Islet precursor cell (in vitro differentiated cells): Measurements from ENCODE around the gene PKDCC.

Source experiments
- DNase-seq: peaks from one replicate; pipeline ENCODE4 v3.0.0-alpha.2; 2018

The PKDCC gene

GRCh38 chr2:42047488-42048298 lies at the start of gene PKDCC:
Gene PKDCC (plus strand): TSS chr2:42048021. CDS start chr2:42048200, 179 bp downstream.
- peak; percentile 92 for DNase-seq

DNA sequence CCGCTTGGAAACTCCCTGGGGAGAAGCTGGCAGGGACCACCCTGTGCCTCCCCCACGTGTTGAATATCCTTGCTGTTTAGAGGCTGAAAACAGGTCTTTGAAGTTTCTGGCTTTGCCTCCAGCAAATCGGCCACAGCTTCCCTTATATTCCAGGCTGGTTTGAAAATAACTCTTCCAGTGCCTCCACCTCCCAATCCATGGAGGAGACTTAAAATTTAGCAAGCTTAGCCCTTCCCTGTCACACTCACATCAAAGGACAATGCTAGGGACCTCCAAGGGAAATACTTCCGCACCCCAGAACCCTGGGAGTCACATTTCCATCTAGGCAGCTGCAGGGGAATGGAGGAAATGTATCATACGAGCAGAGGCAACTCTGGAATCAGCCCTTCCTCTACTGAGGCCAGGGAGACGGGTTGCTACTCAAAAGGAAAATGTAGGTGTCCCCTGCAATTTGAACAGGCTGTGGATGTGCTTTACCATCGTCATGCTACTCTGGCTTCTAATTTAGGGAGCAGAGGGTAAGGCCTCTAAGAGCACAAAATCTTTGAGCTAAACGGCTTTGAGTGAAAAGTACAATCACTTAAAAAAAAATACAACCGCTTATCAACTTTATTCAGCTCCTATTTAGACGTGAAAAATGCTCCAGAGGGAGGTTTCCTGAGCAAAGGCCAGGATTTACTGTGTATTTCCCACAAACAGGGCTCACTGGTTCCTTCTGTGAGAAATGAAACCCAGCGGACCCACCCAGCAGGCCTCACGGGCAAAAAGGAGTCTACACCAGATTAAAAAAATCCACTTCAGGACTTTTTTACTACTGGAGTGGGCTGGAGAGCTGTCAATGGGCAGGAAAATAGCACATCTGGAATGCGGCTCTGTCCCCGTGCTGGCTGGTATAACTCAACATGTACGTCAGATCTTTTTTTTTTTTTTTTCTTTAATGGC lies 49.4 kb upstream of the PKDCC start:
- DNase-seq, result peak; percentile 30

- DNase-seq, result no peak
Observed at GRCh38 chr2:41999128-41999480, 48.7 kb upstream of the PKDCC start.

DNA sequence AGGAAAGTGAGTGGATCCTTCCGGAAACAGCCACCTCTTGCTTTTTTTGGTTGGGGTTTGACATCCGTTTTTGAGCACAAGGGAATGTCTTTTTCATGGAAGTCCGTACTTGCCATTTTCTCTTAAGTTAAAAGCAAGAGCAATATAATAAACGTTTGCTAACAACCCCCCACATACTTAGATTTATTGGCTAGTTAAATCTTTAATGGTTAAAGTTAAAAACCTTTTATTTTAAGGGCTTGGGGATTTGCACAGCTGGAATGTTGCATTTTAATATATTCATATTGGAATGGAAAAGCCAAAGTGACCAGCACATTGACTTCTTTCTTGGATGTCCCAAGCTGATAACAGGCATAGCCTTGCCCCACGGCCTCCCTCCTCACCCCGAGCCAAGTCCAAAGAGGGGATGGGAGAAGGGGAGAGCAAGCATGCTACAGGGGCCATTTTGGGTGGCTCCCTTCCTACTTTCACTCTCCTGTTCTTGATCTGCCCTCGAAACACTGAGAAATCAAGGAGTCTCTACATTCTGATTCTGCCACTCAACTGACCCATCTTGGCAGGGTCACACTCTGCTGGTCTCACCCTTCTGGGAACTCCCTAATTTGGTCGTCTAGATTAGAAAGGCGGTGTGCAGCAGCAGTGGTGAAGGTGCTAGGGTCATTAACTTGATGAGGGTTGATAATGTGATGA lies 48.1 kb upstream of the PKDCC start:
- peak; percentile 19 for DNase-seq

DNA sequence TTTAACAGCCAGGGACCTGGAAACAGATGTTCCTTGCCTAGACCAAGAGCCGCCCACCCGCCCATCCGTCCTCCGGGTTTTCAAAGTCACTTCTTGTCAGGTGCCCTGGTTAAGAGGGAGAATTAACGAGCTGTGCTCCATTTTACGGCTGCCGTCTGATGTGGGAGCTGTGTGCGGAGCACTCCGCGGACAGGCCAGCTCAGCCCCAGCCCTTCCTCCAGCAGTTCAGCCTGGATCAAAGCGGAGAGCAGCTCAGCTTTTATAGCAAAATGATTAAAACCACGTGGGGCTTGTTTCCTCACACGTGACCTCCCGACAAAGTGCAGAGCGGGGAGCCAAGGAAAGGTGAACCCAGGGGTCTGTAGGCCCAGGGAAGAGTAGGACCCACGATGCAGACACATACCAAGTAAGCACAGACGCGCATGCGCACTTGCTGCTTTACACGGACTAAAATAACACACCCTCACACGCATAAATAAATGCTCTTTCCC lies 46.1 kb upstream of the PKDCC start:
- DNase-seq, result peak; percentile 68

DNA sequence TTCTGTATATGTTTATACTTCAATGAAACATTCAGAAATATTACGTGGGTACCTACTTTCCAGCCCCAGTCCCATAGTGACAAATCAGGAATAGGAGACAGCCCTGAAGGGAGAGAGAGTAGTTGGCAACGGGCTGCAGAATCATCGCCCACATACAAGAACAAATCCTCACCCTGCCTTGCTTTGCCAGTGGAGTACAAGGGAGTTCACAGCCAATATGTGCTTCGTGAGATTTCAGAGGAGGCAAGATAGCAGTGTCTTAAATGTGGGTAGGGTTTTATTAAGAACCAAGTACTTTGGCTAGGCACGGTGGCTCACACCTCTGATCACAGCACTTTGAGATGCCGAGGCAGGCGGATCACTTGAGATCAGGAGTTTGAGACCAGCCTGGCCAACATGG lies 40.3 kb upstream of the PKDCC start:
- DNase-seq, result peak; percentile 7

GRCh38 chr2:42008241-42008921 lies 39.4 kb upstream of the PKDCC start:
- peak; percentile 59 for DNase-seq

- DNase-seq, result peak; percentile 51
Observed at GRCh38 chr2:42009657-42010580, 37.9 kb upstream of the PKDCC start.

DNA sequence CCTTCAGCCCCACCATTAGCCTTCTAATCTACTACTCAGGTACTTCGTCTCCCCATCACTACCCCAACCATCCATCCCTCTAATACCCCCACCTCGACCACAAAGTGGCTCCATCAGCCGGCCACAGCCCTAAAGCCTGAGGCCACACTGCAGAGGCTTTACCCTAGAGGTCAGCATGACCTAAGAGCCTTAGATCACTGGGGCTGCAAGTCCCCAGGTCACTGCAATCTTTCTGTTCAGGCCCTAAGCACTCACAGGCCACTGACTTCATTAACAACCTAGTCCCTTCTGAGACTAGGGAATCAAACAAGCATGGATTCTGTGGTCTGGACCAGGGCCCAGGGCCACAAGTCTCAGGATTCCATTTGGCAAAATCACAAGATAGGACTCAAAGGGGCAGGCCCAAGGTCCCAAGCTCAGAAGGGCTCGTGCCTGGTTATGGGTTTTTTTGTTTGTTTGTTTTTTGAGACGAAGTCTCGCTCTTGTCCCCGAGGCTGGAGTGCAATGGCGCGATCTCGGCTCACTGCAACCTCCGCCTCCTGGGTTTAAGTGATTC lies 37.0 kb upstream of the PKDCC start:
- peak; percentile 62 for DNase-seq

GRCh38 chr2:42012137-42012536 lies 35.7 kb upstream of the PKDCC start:
- peak; percentile 18 for DNase-seq

DNA sequence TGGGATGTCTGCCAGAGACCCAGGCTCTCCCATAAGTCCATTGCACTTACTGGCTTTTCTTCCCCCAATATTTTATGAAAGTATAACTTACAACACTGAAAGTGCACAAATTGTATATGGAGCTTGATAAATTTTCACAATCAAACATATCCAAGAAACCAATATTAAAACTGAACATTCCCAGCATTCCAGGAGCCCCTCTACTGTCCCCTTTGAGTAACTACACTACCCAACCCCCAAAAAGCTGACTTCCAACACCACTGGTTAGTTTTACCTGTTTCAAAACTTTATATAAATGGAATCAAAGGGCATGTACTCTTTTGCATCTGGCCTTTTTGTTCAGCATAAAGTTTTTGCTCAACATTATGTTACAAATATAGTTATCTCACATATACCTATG lies 35.2 kb upstream of the PKDCC start:
- no peak for DNase-seq

GRCh38 chr2:42013409-42013808 lies 34.4 kb upstream of the PKDCC start:
- DNase-seq, result no peak

GRCh38 chr2:42021464-42021863 lies 26.4 kb upstream of the PKDCC start:
- peak; percentile 54 for DNase-seq

GRCh38 chr2:42025151-42025582 lies 22.7 kb upstream of the PKDCC start:
- peak; percentile 82 for DNase-seq

GRCh38 chr2:42026272-42026671 lies 21.5 kb upstream of the PKDCC start:
- no peak for DNase-seq

DNA sequence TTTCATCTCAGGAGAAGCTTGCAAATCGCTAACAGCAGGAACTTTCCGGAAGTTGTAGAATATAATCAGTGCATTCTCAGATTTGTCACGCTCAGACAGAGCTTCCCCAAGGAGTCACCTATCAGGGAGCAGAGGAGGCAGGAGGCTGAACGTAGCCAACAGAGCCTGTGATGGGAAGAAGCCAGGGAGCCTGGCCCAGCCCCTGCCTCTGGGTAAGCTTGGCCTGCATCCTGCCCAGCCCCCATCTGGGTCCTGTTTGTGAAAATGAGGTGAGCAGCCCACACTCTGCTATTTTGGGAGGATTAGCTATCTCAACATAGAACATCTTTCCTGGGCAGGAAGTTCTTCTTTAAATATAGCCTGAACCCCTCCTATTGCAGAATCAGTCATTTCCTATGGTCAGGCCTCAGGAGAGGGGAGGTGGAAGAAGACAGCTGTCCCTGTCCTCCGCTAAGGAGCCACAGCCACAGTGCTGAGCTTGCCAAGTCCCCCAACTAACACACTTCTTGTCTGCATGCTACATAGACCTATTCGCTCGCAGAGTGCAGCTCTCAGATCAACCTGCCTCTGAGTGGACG lies 19.2 kb upstream of the PKDCC start:
- DNase-seq, result peak; percentile 50

- DNase-seq, result no peak
Observed at GRCh38 chr2:42029171-42029570, 18.6 kb upstream of the PKDCC start.

DNA sequence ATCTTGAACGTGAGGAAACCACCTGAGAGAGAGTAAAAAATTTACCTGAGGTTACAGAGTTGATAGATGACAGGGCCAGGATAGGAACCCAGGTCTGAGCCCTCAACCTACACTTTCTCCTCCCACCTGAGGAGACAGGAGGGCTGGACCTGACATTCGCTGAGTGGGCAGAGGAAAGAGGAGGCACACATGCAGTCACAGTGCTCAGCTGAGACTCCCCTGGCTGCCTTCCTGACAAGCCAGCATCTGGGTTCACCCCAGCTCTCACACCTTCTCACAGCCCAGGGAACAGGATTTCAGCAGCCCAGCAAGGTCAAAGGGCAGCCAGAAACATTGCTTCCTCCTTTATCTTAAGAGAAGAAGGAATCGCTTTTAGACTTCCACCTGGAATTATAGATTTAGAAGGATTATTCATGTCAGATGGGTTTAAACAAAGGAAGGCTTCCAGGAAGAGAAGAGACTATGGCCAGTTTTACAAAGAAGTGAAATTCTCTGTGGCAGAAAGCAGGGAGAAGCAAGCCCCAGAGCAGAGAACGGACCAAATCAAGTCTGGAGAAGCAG lies 18.1 kb upstream of the PKDCC start:
- DNase-seq, result no peak

GRCh38 chr2:42030200-42030759 lies 17.5 kb upstream of the PKDCC start:
- DNase-seq, result peak; percentile 72

DNA sequence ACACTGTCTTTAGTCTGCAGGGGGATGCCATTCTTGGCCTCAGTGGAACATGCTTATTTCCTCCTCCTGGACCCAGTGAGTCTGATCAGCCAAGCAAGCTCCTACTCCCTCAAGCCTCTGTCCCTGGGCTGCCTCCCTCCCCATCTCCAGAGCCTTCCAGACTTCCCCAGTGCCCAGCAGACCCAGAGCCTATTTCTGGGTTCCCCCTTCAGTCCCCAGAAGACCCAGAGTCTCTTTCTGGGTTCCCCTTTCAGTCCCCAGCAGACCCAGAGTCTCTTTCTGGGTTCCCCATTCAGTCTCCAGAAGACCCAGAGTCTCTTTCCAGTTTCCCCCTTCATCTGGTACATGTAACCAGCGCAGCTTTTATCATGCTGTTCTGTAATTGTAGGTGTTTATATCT lies 17.0 kb upstream of the PKDCC start:
- peak; percentile 21 for DNase-seq
